ENCODE results near the gene FAM118B.
"Not testable (repeated sequence)": the region's sequence is repeated elsewhere in the genome, so short reads cannot be mapped to it uniquely, and the experiment has no call there.

FAM118B gene

DNA sequence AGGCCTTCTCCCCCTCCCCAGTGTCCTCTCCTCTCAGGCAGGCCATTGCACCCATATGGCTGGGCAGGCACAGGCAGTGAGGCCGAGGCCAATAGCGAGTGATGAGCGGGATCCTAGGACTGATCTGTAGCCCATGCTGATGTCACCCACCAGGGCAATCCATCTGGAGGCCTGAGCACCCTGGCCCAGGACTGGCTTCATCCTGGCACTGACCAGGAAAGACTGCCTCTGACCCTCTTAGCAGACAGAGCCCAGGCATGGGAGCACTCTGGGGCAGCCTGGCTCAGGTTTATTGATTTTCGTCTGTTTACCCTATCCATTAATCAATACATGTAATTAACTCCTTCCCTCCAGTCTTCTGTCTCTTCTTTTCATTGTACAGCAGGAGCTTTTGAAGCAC lies 66.2 kb downstream of the FAM118B start:
- no peak for DNase-seq

DNA sequence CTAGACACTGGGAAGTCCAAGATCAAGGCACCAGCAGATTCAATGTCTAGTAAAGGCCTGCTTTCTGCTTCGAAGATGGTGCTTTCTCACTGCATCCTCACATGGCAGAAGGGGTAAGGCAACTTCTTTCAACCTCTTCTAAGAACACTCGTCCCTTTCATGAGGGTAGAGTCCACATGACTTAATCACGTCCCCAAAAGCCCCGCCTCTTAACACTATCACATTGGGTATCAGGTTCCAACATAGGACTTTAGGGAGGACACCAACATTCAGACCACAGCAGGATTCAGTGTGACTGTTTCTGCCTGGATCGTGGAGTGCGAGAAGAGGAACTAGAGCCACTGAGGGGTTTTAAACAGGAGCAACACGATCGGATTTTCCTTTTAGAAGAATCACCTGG lies 67.6 kb downstream of the FAM118B start:
- no peak for DNase-seq

DNA sequence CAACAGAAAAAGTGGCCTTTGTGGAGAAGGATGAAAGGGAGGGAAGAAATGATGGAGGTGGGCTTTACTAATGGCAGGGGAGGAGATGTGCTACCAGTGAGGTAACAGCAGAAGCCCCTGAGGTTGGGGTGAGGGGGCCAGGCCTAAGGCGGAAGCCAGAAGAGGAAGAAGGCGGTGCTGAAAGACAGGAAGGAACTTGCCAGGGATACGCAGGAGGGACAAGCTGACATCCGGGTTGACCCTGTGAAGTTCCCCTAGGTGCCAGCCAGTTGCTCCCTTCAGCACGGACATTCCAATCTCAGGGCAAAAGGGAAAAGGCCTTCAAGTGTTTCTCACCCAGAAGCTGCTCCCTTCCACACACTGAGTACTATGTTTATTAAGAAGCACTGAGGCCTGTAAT lies 69.0 kb downstream of the FAM118B start:
- no peak for DNase-seq

DNA sequence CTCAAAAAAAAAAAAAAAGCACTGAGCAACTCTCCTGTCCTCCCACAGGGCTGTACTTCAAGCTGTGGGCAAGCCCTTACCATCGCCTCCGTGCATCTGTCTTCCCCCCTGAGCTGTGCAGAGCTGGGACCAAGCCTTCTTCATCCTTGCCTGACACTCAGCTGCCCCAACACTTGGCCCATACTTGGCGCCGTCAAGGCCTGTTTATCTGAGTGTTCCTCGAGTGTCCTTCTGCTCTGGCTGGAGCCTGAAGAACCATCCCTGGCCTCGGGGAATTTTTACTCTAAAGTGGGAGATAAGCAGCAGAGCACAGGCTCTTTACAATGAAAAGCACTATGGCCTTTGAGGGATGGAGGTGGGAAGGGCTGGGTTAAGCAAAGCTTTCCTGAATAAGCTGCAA lies 69.7 kb downstream of the FAM118B start:
- no peak for DNase-seq

DNA sequence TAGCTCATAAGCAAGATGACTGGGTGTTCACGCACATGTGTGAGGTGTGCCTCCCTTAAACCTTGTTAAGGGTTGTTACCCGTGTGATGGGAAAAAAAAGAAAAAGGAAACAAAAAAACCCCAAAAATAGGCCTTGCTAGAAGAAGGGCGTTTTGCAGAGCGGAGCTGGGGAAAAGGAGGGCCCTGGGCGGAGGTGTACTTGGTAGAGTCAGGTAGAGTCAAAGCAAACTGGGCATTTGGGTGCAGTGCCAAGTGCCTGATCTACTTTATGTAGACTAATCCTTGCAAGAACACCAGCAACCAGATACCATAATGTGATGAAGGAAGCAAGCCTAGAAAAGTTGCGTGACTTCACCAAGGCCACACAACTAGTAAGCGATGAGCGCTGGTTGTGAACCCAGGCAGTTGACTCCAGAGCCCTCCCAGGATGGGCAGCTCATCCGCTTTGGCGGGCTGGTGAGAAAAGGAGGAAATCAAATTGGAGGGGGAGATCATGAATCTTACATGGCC lies 70.1 kb downstream of the FAM118B start:
- DNase-seq: no peak

DNA sequence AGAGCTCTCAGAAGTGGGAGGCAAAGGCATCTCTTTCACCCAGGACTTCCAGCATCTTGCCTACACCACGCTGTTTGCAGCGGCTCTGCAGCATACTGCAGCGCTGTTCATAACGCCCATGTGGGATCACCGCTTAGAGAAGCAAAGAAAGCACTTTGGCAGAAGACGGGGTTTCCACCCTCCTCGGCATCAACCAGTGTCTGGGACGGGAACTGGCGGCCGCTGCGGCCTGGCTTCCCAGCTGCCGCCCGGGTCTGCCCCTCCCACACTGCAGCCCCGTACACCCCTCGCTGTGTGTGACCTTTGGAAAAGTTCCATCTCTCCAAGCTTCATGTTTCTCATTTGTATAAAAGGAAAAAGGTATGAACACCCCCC lies 70.8 kb downstream of the FAM118B start:
- no peak for DNase-seq

DNA sequence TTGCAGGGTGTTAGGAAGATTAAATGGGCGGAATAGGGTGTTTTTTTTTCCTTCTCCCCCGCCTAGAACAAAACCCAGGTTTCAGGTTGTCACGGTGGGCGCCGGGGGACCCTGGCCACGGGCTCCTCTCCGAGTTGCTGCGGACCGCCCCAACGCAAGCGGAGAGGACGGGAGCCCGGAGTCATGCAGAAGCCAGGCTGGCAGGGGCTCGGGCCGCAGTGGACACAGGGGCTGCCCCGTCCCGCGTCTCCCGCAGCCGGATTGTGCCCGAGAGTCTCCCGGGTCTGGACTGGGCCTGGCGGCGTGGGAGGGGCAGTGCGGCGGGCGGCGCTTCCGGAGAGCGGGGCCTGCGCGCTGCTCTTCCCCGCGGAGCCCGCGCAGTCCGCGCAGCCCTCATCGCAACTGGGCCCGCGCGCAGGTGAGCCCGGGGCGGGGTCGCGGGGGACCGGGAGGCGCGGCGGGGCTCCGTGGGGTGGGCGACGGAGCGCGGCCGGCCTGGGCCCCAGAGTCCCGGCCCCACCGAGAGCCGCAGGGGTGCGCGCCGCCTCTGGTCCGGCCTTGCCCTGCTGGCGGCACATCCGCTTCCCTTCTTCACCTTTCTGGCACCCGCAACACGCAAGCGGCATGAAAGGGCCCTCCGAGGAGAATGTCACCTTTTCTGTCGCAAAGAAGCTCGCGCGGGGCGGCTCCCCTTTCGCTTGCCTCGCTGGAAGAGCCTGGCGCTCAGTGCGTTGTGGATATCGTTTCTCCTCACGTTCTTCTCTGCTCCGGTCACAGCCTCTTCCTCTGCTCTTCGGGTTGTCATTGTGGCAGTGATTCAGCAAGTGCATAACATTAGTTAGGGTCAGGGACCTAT lies 71.4 kb downstream of the FAM118B start, which contains the start of gene TIRAP:
Gene TIRAP, plus strand, starts transcription at position 358 of the 856 bp plus-strand sequence. CDS start 7,802 bp downstream, outside the sequence.
- peak; percentile 28 for DNase-seq

DNA sequence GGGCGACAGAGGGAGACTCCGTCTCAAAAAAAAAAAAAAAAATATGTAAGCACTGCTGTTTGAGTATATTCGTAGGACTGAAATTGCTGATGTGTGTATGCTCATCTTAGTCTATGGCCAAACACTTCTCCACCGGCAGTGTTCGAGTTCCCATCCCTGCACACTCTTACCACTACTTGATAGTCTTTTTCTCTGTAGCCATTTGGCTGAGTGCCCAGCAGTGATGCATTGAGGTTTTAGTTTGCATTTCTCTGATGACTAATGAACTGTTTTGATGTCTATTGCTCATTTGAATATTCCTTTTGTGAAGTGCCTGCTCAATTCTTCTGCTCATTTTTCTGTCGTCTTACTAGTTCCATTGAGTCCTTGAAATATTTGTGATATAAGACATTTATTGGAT lies 73.2 kb downstream of the FAM118B start:
- DNase-seq: peak; percentile 84

DNA sequence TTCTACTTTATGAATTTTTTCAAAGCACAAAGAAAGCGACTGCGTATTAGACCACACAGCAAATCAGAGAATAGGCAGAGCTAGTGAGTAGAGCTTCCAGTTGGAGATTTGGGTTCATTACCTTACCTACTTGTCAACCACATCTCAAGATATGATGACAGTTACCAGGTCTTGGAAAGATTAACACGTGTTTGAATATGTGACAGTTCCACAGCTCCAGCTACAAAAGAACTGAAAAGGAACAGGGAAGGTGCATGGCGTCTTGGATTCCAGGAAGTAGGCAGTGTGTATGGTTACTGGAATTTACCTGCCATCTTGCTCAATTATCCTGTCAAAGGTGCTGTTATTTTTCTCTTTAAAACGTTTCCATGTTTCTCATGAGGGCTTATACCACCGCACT lies 76.7 kb downstream of the FAM118B start:
- no peak for DNase-seq

DNA sequence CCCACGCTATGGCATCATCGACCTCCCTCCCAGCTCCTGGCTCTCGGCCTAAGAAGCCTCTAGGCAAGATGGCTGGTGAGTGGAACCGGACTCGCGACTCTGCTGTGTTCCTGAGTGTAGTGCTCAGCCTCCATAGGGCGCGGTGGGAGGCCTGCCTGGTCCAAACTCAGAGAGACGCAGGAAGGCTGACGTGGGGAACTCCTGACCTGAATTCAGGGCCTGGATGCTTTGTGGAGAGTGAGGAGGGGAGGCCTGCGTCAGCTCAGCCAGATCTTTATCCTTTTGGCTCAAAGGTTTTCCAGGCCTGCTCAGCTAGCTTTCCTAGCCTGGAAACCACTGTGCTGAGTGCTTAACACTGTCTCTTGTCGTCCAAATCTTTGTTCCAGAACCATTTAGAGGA lies 79.3 kb downstream of the FAM118B start:
- no peak for DNase-seq

DNA sequence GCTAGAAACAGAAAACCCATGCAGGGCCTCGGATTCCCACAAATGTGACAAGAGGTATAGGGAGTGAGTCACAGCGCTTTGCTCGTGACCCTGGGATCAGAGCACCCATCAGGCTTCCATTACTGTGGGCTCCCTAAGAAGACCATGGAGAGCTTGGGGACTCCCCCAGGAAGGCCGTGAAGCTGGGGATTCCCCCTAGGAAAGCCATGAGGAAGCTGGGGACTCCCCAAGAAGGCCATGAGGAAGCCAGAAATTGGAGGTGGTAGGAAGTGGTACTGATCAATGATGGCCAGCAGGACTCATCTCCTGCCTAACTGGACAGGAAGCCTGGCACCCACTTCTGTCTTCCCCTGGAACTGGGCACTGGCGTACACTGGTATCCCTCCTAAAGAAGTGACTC lies 82.1 kb downstream of the FAM118B start:
- no peak for DNase-seq

DNA sequence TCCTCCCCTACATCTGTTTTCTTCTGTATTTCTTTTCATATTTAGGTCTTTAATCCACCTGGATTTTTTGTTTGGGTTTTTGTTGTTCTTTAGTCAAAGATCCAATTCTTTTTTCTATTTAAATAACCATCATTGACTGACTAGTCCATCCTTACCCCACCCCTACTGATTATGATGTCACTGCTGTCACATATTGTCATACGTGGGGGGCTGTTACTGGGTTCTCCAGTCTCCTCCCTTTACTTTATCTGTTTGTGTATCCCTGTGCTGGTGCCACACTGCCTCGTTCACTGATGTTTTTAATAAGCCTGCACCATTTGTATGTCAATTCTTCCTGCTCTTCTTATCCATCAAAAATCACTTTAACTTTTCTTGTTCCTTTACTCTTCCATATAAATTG lies 85.4 kb downstream of the FAM118B start:
- no peak for DNase-seq

DNA sequence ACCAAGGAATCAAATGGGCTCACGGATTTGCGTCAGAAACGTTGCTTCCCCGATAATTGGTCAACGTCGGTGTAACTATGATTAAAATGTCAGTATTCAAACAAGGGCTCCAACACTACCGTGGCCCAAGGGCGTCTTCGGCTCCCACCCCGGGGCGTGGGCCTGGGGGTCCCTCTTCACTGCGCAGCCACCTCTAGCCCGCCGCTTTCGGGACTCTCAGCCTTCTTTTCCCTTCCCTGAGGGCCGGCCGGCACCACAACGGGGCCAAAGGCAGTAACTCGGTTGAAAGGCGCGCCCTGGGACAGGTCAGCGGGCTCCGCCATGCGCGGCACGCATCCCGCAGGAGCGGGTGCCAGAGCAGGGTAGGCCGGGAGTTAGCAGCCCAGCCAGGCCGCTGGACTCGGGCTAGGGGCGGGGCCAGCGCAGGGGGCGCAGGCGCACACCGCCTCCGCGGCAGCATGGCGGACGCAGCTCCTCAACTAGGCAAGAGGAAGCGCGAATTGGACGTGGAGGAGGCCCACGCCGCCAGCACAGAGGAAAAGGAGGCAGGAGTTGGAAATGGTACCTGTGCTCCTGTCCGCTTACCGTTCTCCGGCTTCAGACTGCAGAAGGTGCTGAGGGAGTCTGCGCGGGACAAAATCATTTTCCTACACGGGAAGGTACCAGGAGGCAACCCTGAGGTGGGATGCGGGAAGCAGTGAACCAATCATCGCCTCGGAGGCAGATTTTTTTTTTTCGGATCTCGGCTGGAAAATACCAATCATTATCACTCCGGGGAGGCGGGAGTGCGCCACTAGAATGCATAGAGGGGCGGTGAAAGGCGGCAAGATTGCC lies 92.3 kb downstream of the FAM118B start, which contains the start of gene DCPS:
Gene DCPS, plus strand, starts transcription at position 438 of the 834 bp plus-strand sequence. Its CDS starts 21 bp downstream, at position 459.
- peak; percentile 77 for DNase-seq

DNA sequence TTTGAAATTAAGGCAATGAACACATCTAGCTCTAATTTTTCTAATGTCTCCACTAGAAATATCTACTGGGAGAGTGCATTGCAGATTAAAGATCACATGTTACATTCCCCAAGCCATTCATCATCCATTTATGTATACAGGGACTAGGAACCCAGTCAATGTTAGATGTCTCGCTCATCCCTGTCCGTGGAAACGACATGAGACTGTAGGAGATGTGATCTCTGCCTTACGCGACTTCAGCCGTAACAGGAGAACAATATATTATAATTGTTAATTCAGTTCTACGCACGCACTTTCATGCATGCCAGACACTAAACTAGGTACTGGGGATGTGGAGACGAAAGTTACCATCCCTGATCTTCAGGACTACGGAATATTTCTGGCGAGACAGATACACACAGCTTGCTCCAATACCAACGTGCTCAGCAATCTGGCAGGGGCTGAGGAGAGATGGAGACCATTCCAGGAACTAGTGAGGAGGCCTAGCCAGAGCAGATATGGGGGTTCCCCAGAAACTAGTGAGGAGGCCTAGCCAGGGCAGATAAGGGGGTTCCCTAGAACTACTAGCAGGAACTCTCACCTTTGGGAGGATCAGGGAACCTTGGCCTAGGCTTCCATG lies 93.0 kb downstream of the FAM118B start:
- no peak for DNase-seq

DNA sequence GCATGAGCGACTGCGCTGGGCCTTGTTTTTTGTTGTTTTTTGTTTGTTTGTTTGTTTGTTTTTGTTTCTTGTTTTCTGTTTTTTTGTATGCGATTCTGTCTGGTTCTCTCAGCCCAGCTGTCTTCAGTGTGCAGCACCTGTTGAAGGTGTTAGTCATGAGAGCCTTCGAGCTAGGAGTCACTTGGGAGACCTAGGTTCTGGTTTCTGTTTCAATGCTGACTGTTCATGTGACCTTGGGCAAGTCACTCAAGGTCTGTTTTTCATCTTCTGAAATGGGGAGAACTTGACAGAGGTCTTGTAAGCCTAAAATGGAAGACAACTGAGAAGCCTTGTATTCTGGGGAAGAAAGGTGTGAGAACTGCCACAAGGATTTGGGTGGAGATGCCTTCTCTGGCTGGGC lies 94.1 kb downstream of the FAM118B start:
- no peak for DNase-seq

DNA sequence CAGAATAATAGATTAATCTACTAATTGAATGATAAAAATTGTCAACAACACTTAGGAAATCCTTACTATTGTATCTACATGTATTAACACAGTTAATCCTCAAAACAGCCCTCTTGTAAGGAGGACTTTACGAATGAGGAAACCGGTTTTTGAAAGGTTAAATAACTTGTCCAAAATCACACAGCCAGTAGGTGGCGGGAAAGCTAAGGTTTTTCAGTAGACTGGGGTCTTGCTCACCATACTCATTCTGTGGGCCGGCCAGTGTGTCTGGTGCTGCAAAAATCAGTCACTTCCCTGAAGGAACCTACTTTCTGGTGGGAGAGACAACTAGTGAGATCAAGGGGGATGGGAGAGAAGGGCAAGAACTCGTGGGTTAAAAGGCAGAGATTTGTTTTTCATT lies 96.1 kb downstream of the FAM118B start:
- DNase-seq: no peak

DNA sequence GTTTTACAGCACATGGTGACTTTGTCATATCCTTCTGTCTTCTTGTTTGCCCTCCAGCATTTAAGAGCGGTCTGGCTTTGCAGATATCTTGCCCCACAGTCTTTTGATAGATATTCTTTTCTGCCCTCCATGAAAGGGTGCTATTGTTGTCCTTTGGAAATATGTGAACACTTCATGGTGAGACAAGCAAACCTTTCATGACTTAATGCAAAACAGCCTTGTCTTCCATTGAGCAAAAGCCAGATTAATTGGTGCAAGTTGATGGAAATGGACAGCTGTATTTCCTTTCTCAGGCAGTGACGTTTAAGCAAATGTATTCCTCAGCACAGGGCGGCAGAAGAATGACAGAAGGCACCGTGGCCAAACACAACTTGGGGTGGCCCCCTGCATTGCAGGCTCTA lies 96.7 kb downstream of the FAM118B start:
- no peak for DNase-seq

DNA sequence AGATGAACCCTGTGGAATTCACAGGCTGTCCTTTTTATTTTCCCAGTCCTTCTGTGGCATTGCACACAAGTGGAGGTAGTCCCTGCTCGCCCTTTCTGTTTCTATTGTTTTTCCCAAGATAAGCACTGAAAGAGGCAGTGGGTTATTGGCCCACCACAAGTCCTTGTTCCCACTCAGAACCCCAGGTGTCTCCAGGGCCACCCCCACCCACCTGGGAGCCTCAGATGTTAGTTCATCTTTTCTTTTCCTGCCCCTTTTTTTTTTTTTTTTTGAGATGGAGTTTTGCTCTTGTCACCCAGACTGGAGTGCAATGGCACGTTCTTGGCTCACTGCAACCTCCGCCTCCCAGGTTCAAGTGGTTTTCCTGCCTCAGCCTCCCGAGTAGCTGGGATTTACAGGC lies 97.2 kb downstream of the FAM118B start:
- DNase-seq: not testable (repeated sequence)

DNA sequence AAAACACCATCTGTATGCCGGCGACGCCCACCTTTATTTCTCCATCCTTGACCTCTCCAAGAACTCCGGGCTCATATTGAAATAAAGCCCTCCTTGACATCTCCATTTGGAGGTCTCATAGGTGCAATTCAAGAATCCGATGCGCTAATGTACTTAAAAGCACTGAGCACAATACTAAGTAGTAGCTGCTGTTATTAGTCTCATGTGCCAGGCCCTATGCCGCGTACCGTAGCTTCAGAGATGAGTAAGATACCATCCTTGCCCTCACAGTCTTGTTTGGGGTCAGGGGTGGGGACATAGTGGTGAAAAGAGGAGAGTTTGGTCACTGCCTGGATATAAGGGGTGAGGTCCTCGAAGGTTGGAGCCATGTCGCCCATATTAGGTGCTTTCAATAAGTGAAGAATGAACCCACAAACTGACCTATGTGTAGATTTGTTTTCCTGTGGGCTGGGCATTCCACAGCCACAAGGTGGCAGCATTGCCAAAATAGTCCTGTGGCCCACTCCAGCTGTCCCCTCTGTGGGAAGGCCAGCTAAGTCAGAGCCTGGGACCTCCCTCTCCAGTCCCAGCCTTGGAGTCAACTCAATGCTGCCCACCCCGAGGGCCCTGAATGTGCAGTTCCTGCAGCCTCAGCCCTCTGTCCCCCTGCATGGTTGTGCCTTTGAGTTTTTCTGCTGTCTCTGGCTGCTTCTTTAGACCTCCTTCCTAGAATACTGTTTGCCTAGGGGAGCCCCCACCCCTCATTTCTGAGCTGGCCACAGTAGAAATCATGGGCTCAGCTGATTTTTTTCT lies 98.8 kb downstream of the FAM118B start:
- peak; percentile 39 for DNase-seq

DNA sequence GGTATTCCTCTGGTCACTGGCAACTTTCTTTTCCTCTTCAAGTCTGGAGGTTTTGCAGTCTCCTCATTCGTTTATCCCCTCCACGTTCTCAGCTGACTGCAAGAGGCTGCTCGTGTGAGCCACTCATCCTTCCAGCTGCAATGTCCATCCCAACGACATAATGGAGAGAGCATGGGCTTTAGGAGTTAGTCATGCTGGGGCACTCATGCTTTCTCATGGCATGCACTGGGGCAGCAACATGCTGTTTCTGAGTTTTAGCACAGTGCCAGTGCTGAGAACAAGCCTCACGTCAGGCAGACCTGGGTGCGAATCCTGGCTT lies 99.4 kb downstream of the FAM118B start:
- no peak for DNase-seq

DNA sequence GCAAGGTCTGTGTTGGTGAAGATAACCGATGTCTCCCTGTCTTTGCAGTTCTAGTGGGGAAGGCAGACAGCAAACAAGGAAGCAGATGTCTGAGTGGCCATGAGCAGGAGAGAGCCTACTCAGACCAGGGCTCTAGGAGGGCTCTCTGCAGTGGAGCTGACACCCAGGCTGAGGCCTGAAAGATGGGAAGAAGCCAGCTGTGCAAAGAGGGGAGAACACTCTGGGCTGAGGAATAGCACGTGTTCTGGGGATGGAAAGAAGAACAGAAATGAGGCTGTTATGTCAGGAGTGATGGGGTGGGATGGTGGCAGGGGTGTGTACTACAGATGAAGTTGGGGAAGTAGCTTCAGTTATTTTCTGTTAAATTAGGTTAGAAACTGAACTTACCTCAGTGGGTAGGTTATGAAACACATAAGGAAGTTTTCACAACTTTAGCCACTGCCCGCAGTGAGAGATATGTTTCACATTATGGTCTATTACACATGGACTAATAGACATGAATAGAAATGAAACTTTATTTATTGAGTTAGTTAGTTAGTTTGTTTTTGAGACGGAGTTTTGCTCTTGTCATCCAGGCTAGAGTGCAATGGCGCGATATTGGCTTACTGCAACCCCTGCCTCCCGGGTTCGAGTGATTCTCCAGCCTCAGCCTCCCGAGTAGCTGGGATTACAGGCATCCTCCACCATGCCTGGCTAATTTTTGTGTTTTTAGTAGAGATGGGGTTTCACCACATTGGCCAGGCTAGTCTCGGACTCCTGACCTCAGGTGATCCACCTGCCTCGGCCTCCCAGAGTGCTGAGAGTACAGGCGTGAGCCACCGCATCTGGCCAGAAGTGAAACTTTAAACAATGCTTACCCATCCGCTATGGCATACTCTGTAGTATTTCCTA lies 100.1 kb downstream of the FAM118B start:
- DNase-seq: no peak
